ENCODE measurements around the gene CRYBB2. TPM values are rescaled to one million over a fixed set of nuclear protein-coding genes. Genes with fewer than 3 reads are reported as not detected.
"Not testable (repeated sequence)": the region's sequence is repeated elsewhere in the genome, so short reads cannot be mapped to it uniquely, and the experiment has no call there.

The CRYBB2 gene
- total RNA-seq, 1 experiment from 2014 or later: 0.39 TPM

DNA sequence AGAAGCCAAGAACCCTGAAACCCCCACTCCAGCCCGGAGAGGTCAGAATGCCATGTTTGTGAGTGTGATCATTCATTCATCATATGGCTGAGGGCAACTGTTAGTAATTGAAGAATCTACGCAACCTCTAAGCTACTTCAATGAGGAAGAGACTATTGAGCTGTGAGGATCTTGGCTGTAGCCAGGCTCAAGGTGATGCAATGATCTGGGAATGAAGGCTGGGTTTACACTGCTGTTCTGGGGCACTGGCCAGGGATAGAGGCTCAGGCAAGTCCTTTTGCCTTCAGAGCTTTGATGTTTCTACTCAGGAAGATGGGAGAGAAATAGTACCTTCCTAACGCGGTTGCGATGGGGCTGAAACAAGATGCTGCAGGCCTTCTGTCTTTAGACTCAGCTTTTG is 12.9 kb downstream of the CRYBB2 start:
- in situ Hi-C loops (cut with HindIII; ENCODE audit: low pct_unique_long_range_greater_than_20kb, low sequenced_read_pairs): no loop called here

DNA sequence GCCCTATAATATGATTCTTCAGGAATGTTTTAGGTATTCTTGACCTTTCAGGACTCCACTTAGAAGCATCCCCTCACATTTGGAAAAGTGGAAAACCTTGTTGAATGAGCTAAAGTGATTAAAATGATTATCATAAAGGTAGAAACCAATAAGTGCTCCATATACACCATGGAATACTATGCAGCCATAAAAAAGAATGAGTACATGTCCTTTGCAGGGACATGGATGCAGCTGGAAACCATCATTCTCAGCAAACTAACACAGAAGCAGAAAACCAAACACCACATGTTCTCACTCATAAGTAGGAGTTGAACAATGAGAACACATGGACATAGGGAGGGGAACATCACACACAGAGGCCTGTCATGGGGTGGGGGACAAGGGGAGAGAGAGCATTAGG is 14.3 kb downstream of the CRYBB2 start:
- CTCF ChIA-PET; POLR2A ChIA-PET; BruUV-seq (replicated peaks): not testable (repeated sequence)

More for the DNA sequence above, 12.9 kb downstream of the CRYBB2 start:
- H3K9me3 ChIP-seq (ENCODE audit: control insufficient read depth, insufficient read depth, low read depth, low read length): no peaks in the 10 kb centered on the region
- no peak overlapping the region for H3K4me3 ChIP-seq (ENCODE audit: low read depth in 2 of 2, low read length in 2 of 2)
- no peaks in the 10 kb centered on the region for H3K4me1 ChIP-seq (ENCODE audit: control insufficient read depth, insufficient read depth, low read length)
- H3K36me3 ChIP-seq (ENCODE audit: control insufficient read depth, insufficient read depth, low read length): no peaks in the 10 kb centered on the region
- no peak overlapping the region for H3K27ac ChIP-seq (ENCODE audit: low read length)
- DNase-seq (ENCODE audit: low read depth, low spot score) (no peak), ATAC-seq (no peak)
- BruUV-seq (replicated peaks): no TSS peak
- POLR2A ChIA-PET: no interaction called here
- CTCF ChIA-PET: no interaction called here
- no peaks in the 10 kb centered on the region for H3K27me3 ChIP-seq (ENCODE audit: control insufficient read depth, insufficient read depth, low read length)
- intact Hi-C loops (cut with micrococcal nuclease; ENCODE audit: unreplicated experiment): no loop called here
- TF ChIP-seq, protein P1, sequence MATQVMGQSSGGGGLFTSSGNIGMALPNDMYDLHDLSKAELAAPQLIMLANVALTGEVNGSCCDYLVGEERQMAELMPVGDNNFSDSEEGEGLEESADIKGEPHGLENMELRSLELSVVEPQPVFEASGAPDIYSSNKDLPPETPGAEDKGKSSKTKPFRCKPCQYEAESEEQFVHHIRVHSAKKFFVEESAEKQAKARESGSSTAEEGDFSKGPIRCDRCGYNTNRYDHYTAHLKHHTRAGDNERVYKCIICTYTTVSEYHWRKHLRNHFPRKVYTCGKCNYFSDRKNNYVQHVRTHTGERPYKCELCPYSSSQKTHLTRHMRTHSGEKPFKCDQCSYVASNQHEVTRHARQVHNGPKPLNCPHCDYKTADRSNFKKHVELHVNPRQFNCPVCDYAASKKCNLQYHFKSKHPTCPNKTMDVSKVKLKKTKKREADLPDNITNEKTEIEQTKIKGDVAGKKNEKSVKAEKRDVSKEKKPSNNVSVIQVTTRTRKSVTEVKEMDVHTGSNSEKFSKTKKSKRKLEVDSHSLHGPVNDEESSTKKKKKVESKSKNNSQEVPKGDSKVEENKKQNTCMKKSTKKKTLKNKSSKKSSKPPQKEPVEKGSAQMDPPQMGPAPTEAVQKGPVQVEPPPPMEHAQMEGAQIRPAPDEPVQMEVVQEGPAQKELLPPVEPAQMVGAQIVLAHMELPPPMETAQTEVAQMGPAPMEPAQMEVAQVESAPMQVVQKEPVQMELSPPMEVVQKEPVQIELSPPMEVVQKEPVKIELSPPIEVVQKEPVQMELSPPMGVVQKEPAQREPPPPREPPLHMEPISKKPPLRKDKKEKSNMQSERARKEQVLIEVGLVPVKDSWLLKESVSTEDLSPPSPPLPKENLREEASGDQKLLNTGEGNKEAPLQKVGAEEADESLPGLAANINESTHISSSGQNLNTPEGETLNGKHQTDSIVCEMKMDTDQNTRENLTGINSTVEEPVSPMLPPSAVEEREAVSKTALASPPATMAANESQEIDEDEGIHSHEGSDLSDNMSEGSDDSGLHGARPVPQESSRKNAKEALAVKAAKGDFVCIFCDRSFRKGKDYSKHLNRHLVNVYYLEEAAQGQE (IDR thresholded peaks at IDR 0.05; ENCODE audit: insufficient read depth in 1 of 2, low read depth in 2 of 2, low read length in 1 of 2): no peak

DNA sequence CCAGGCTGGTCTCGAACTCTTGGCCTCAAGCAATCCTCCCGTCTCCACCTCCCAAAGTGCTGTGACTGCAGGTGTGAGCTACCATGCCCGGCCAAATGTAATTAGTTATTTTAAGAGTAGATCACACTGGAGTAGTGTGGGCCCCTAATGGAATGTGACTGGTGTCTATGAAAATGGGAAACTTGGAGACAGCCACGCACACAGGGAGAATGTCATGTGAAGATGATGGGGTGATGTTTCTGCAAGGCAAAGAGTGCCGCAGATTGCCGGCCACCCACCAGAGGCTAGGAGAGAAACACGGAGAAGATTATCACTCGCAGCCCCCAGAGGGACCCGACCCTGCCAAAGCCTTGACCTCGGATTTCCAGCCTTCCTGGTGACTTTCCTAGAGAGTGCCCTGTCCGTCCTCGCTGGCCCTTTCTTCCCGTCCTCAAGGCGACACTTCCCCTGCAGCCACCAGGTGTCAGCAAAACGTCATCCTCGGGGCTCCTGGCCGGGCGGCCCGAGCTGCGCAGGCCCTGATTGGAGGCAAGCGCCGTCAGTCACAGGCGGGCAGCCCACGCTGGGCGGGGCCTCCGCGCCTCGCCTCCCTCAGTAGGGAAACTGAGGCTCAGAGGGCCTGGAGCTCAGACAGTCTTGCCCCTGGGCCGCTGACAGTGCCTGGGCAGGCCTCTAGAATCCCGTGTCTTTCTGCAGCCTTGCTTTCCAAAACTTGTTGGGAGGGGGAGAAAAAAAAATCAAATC is 16.3 kb downstream of the CRYBB2 start:
- Histone ChIP-seq H3K4me1 (ENCODE audit: control insufficient read depth, insufficient read depth, low read length) (no peaks in the 10 kb centered on the region), H3K27ac (ENCODE audit: low read length) (no peak overlapping the region), H3K4me3 (ENCODE audit: low read depth in 2 of 2, low read length in 2 of 2) (peak overlapping the region in 1 of 2 experiments; percentile 29; a peak in 1 of 4 replicates), H3K36me3 (ENCODE audit: control insufficient read depth, insufficient read depth, low read length) (no peaks in the 10 kb centered on the region), H3K9me3 (ENCODE audit: control insufficient read depth, insufficient read depth, low read depth, low read length) (no peaks in the 10 kb centered on the region), H3K27me3 (ENCODE audit: control insufficient read depth, insufficient read depth, low read length) (no peaks in the 10 kb centered on the region)
- ChIA-PET CTCF (interaction anchor here (1.4 kb wide), 1 partner anchor 537 kb away, joined by 3 read pairs; no protein-coding TSS in a partner anchor), POLR2A (no interaction called here)
- TF ChIP-seq TCF7L2 (IDR thresholded peaks at IDR 0.05; ENCODE audit: low read depth, low read length): no peak
- TF ChIP-seq, protein P2, sequence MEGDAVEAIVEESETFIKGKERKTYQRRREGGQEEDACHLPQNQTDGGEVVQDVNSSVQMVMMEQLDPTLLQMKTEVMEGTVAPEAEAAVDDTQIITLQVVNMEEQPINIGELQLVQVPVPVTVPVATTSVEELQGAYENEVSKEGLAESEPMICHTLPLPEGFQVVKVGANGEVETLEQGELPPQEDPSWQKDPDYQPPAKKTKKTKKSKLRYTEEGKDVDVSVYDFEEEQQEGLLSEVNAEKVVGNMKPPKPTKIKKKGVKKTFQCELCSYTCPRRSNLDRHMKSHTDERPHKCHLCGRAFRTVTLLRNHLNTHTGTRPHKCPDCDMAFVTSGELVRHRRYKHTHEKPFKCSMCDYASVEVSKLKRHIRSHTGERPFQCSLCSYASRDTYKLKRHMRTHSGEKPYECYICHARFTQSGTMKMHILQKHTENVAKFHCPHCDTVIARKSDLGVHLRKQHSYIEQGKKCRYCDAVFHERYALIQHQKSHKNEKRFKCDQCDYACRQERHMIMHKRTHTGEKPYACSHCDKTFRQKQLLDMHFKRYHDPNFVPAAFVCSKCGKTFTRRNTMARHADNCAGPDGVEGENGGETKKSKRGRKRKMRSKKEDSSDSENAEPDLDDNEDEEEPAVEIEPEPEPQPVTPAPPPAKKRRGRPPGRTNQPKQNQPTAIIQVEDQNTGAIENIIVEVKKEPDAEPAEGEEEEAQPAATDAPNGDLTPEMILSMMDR (IDR thresholded peaks at IDR 0.05): peak; percentile 86
- TF ChIP-seq, protein P1 (IDR thresholded peaks at IDR 0.05; ENCODE audit: insufficient read depth in 1 of 2, low read depth in 2 of 2, low read length in 1 of 2): 0 out of 4 replicates have a peak, but pooled peaks of 1 of the 2 experiments have one; percentile 46
- in situ Hi-C loops (cut with HindIII; ENCODE audit: low pct_unique_long_range_greater_than_20kb, low sequenced_read_pairs) (no loop called here), intact Hi-C loops (cut with micrococcal nuclease; ENCODE audit: unreplicated experiment) (loop anchor here (5.0 kb wide), 1 partner anchor 97 kb away; no protein-coding TSS in a partner anchor)
- DNase-seq (ENCODE audit: low read depth, low spot score) (peak; percentile 32), ATAC-seq (peak; percentile 99)
- no TSS peak for BruUV-seq (replicated peaks)

More for the DNA sequence above, 14.3 kb downstream of the CRYBB2 start:
- H3K27me3 ChIP-seq (ENCODE audit: control insufficient read depth, insufficient read depth, low read length); H3K36me3 ChIP-seq (ENCODE audit: control insufficient read depth, insufficient read depth, low read length); in situ Hi-C loops (cut with HindIII; ENCODE audit: low pct_unique_long_range_greater_than_20kb, low sequenced_read_pairs); H3K27ac ChIP-seq (ENCODE audit: low read length); intact Hi-C loops (cut with micrococcal nuclease; ENCODE audit: unreplicated experiment); H3K9me3 ChIP-seq (ENCODE audit: control insufficient read depth, insufficient read depth, low read depth, low read length); H3K4me1 ChIP-seq (ENCODE audit: control insufficient read depth, insufficient read depth, low read length); H3K4me3 ChIP-seq (ENCODE audit: low read depth in 2 of 2, low read length in 2 of 2); DNase-seq (ENCODE audit: low read depth, low spot score); ATAC-seq: not testable (repeated sequence)
